ENCODE results near the gene DHH. TPM values are rescaled to one million over a fixed set of nuclear protein-coding genes. Genes with fewer than 3 reads are reported as not detected.

Gene DHH
- total RNA-seq, 1 donor from 2014 or later, result 1.5 TPM

GRCh38 chr12:49058366-49059044 lies 36.1 kb downstream of the DHH start:
- Histone ChIP-seq H3K27me3 (no peaks in the 10 kb centered on the region), H3K4me3 (peak overlapping the region; percentile 96 to 98), H3K27ac (peak overlapping the region; percentile 96), H3K9me3 (no peaks in the 10 kb centered on the region), H3K4me1 (peaks cover 60% of the 10 kb centered on the region), H3K36me3 (peaks cover 0 to 14% of the 10 kb centered on the region in 2 donors)
- intact Hi-C loops (cut with DNase I), result no loop called here
- no peak for DNase-seq (ENCODE audit: extremely low spot score in 2 of 2)
- no peak for TF ChIP-seq POLR2A (IDR thresholded peaks at IDR 0.05)
- no peak for TF ChIP-seq POLR2AphosphoS5 (IDR thresholded peaks at IDR 0.05; ENCODE audit: insufficient read depth in 1 of 2, low read depth in 1 of 2)
- no peak for TF ChIP-seq CTCF (IDR thresholded peaks at IDR 0.05)

GRCh38 chr12:49057888-49058287 lies 36.7 kb downstream of the DHH start:
- peak overlapping the region; percentile 96 to 98 for H3K4me3 ChIP-seq
- H3K27ac ChIP-seq, result peak overlapping the region; percentile 51
- DNase-seq (ENCODE audit: extremely low spot score in 2 of 2), result no peak
- peaks cover 0 to 19% of the 10 kb centered on the region in 2 donors for H3K36me3 ChIP-seq
- H3K4me1 ChIP-seq, result peaks cover 60% of the 10 kb centered on the region
- no peaks in the 10 kb centered on the region for H3K9me3 ChIP-seq
- no peaks in the 10 kb centered on the region for H3K27me3 ChIP-seq
- intact Hi-C loops (cut with DNase I), result no loop called here
- TF ChIP-seq CTCF (IDR thresholded peaks at IDR 0.05), result no peak
- no peak for TF ChIP-seq POLR2AphosphoS5 (IDR thresholded peaks at IDR 0.05; ENCODE audit: insufficient read depth in 1 of 2, low read depth in 1 of 2)
- no peak for TF ChIP-seq POLR2A (IDR thresholded peaks at IDR 0.05)

- TF ChIP-seq CTCF (IDR thresholded peaks at IDR 0.05) (no peak), POLR2AphosphoS5 (IDR thresholded peaks at IDR 0.05; ENCODE audit: insufficient read depth in 1 of 2, low read depth in 1 of 2) (peak in 1 of 2 donors; percentile 78)
- Histone ChIP-seq H3K36me3 (peaks cover 0 to 36% of the 10 kb centered on the region in 2 donors), H3K4me3 (peak overlapping the region in 1 of 2 donors; percentile 98), H3K27ac (no peak overlapping the region), H3K27me3 (no peaks in the 10 kb centered on the region), H3K4me1 (peaks cover 53% of the 10 kb centered on the region), H3K9me3 (no peaks in the 10 kb centered on the region)
- DNase-seq (ENCODE audit: extremely low spot score in 2 of 2), result no peak
- intact Hi-C loops (cut with DNase I), result no loop called here
These were observed 38.4 kb downstream of the DHH start for GRCh38 chr12:49055978-49056754.

- no peaks in the 10 kb centered on the region for H3K9me3 ChIP-seq
- H3K27ac ChIP-seq, result no peak overlapping the region
- no peaks in the 10 kb centered on the region for H3K27me3 ChIP-seq
- intact Hi-C loops (cut with DNase I), result no loop called here
- TF ChIP-seq POLR2A (IDR thresholded peaks at IDR 0.05), result no peak
- no peak for TF ChIP-seq POLR2AphosphoS5 (IDR thresholded peaks at IDR 0.05; ENCODE audit: insufficient read depth in 1 of 2, low read depth in 1 of 2)
- no peak for TF ChIP-seq CTCF (IDR thresholded peaks at IDR 0.05)
- H3K36me3 ChIP-seq, result peaks cover 0 to 47% of the 10 kb centered on the region in 2 donors
- H3K4me1 ChIP-seq, result peaks cover 51% of the 10 kb centered on the region
- DNase-seq (ENCODE audit: extremely low spot score in 2 of 2), result no peak
- no peak overlapping the region for H3K4me3 ChIP-seq
These were observed 39.5 kb downstream of the DHH start for GRCh38 chr12:49055092-49055491.

- intact Hi-C loops (cut with DNase I), result no loop called here
- H3K36me3 ChIP-seq, result peaks cover 0 to 53% of the 10 kb centered on the region in 2 donors
- no peak for TF ChIP-seq CTCF (IDR thresholded peaks at IDR 0.05)
- TF ChIP-seq POLR2A (IDR thresholded peaks at IDR 0.05), result no peak
- TF ChIP-seq POLR2AphosphoS5 (IDR thresholded peaks at IDR 0.05; ENCODE audit: insufficient read depth in 1 of 2, low read depth in 1 of 2), result no peak
These were observed 40.1 kb downstream of the DHH start for GRCh38 chr12:49054524-49054923.

More at GRCh38 chr12:49054524-49054923, 40.1 kb downstream of the DHH start:
- H3K4me3 ChIP-seq, result no peak overlapping the region
- peaks cover 51% of the 10 kb centered on the region for H3K4me1 ChIP-seq
- no peaks in the 10 kb centered on the region for H3K27me3 ChIP-seq
- no peak overlapping the region for H3K27ac ChIP-seq
- DNase-seq (ENCODE audit: extremely low spot score in 2 of 2), result no peak
- H3K9me3 ChIP-seq, result no peaks in the 10 kb centered on the region

Data from vagina (tissue), 2 donors.